HepG2 (cell line): ENCODE data around the gene CHCHD5. TPM values are rescaled to one million over a fixed set of nuclear protein-coding genes. Genes with fewer than 3 reads are reported as not detected.

Experiments
- ARNTL ChIP-seq: sonication (generic); formaldehyde crosslinking; IDR thresholded peaks from 2 replicates; pipeline ENCODE4 v1.4.0; 2020; ENCODE audit warnings: mild to moderate bottlenecking, missing genetic modification reagents
- BORCS8-MEF2B ChIP-seq: sonication (generic); formaldehyde crosslinking; IDR thresholded peaks from 2 replicates; pipeline ENCODE4 v1.8.0; 2022; ENCODE audit warnings: mild to moderate bottlenecking, missing genetic modification reagents
- DRAP1 ChIP-seq: IDR thresholded peaks from 2 replicates; pipeline ENCODE4 v1.6.1; 2016; ENCODE audit warnings: missing genetic modification reagents, missing compliant biosample characterization
- HNRNPL ChIP-seq: fragments of 200-400 bp; formaldehyde crosslinking; IDR thresholded peaks from 2 replicates; pipeline ENCODE4 v1.6.1; 2017; ENCODE audit warnings: mild to moderate bottlenecking, low read depth, low read length
- KAT7 ChIP-seq: IDR thresholded peaks from 2 replicates; pipeline ENCODE4 v1.6.1; 2018; ENCODE audit warnings: borderline replicate concordance, missing compliant biosample characterization
- MAFK ChIP-seq, 2 experiments: IDR thresholded peaks in 1 of 2; conservative IDR thresholded peaks in 1 of 2; 2 replicates each; pipeline ENCODE4 v1.6.1; 2011; ENCODE audit warnings: improper control_type of control experiment in 2 of 2, low read length in 2 of 2
- MEIS2 ChIP-seq: sonication (generic); formaldehyde crosslinking; IDR thresholded peaks from 2 replicates; pipeline ENCODE4 v1.9.0; 2021; ENCODE audit warnings: mild to moderate bottlenecking, missing genetic modification reagents
- MLLT10 ChIP-seq: sonication (generic); formaldehyde crosslinking; IDR thresholded peaks from 2 replicates; pipeline ENCODE4 v1.4.0; 2020; ENCODE audit warnings: missing genetic modification reagents
- RAD51 ChIP-seq: fragments of 450-650 bp; IDR thresholded peaks from 2 replicates; pipeline ENCODE4 v1.6.1; 2016; ENCODE audit warnings: borderline replicate concordance
- SNAPC5 ChIP-seq: sonication (generic); formaldehyde crosslinking; IDR thresholded peaks from 2 replicates; pipeline ENCODE4 v1.8.1; 2023; ENCODE audit warnings: mild to moderate bottlenecking, missing genetic modification reagents, borderline replicate concordance
- SOX13 ChIP-seq, 3 experiments: fragments of 450-650 bp in 1 of 3; sonication (generic) in 1 of 3; formaldehyde crosslinking in 1 of 3; IDR thresholded peaks in 2 of 3; conservative IDR thresholded peaks in 1 of 3; 2 replicates each; pipeline versions ENCODE4 v1.5.0 to v1.6.1; 2016 to 2020; ENCODE audit warnings: antibody characterized with exemption in 1 of 3, mild to moderate bottlenecking in 1 of 3, missing compliant biosample characterization in 1 of 3, missing genetic modification reagents in 1 of 3, moderate library complexity in 1 of 3
- STAT6 ChIP-seq: sonication (generic); formaldehyde crosslinking; IDR thresholded peaks from 2 replicates; pipeline ENCODE4 v1.4.0; 2020; ENCODE audit warnings: missing genetic modification reagents, mild to moderate bottlenecking, borderline replicate concordance
- ZBTB26 ChIP-seq: IDR thresholded peaks from 2 replicates; pipeline ENCODE4 v1.6.1; 2016; ENCODE audit warnings: missing compliant biosample characterization, missing genetic modification reagents, borderline replicate concordance
- ZBTB8A ChIP-seq: sonication (generic); formaldehyde crosslinking; IDR thresholded peaks from 2 replicates; pipeline ENCODE4 v1.4.0; 2020; ENCODE audit warnings: mild to moderate bottlenecking, low read depth, missing genetic modification reagents, borderline replicate concordance
- ZGPAT ChIP-seq: IDR thresholded peaks from 2 replicates; pipeline ENCODE4 v1.6.1; 2016; ENCODE audit warnings: mild to moderate bottlenecking
- ZNF18 ChIP-seq: sonication (generic); formaldehyde crosslinking; IDR thresholded peaks from 2 replicates; pipeline ENCODE4 v1.8.0; 2022; ENCODE audit warnings: mild to moderate bottlenecking, missing genetic modification reagents; ENCODE audit not compliant: insufficient replicate concordance
- ZNF263 ChIP-seq: sonication (generic); formaldehyde crosslinking; IDR thresholded peaks from 2 replicates; pipeline ENCODE4 v1.4.0; 2020; ENCODE audit warnings: missing genetic modification reagents
- ZNF335 ChIP-seq: sonication (generic); formaldehyde crosslinking; IDR thresholded peaks from 2 replicates; pipeline ENCODE4 v1.4.0; 2020; ENCODE audit warnings: missing genetic modification reagents
- ZNF546 ChIP-seq: sonication (generic); formaldehyde crosslinking; conservative IDR thresholded peaks from 2 replicates; pipeline ENCODE4 v1.8.1; 2023; ENCODE audit warnings: mild to moderate bottlenecking, missing genetic modification reagents
- ZNF619 ChIP-seq: sonication (generic); formaldehyde crosslinking; IDR thresholded peaks from 2 replicates; pipeline ENCODE4 v1.4.0; 2020; ENCODE audit warnings: mild to moderate bottlenecking, missing genetic modification reagents
- polyA plus RNA-seq, 8 experiments: library from polyadenylated mRNA; depleted of rRNA in 3 of 8; stranded (reverse) in 7 of 8; unstranded in 1 of 8; fragments of >200 nt; fragmentation: Illumina TruSeq in 4 of 8; extraction: Trizol in 4 of 8; gene quantifications; 2 replicates each; pipeline versions ENCODE4 v1.2.1 to v1.2.3, GENCODE V29; 2011 to 2016; ENCODE audit warnings: low read depth in 4 of 8, missing spikeins in 1 of 8, mixed read lengths in 1 of 8; ENCODE audit not compliant: insufficient read depth in 1 of 8
- total RNA-seq, 5 experiments: library from RNA; depleted of rRNA; stranded (reverse); fragments of >200 nt; fragmentation: Illumina TruSeq; extraction: Trizol; gene quantifications; 2 replicates each; pipeline ENCODE4 v1.2.3, GENCODE V29; 2016; ENCODE audit warnings: low read depth in 1 of 5

Gene CHCHD5
- total and polyA plus RNA-seq, 2 of the 13 experiments (the other 11 are each of a cell fraction or from before 2014, with no cell fraction given), result 19.0 to 23.9 TPM

- TF ChIP-seq ZNF619 (CRISPR knock-in tag), result 0 out of 2 replicates have a peak, but pooled peaks have one; percentile 15
- peak; percentile 16; the same call in 1 of the 2 replicates for TF ChIP-seq ZBTB8A (CRISPR knock-in tag)
- TF ChIP-seq ZNF546 (CRISPR knock-in tag), result peak; percentile 19; the same call in 1 of the 2 replicates
- TF ChIP-seq ZBTB26, result peak; percentile 39; the same call in 1 of the 2 replicates
- no peak for TF ChIP-seq MEIS2 (CRISPR knock-in tag)
- peak; percentile 88 for TF ChIP-seq ZNF18
- peak; percentile 87 for TF ChIP-seq HNRNPL
- 0 out of 2 replicates have a peak, but pooled peaks have one; percentile 32 for TF ChIP-seq ARNTL (CRISPR knock-in tag)
- no peak for TF ChIP-seq RAD51
- TF ChIP-seq ZNF263 (CRISPR knock-in tag), result no peak; the same call in none of the 2 replicates
- TF ChIP-seq ZGPAT (CRISPR knock-in tag), result peak; percentile 96
- TF ChIP-seq DRAP1 (CRISPR knock-in tag), result peak; percentile 87
- TF ChIP-seq STAT6, result peak; percentile 53; the same call in 1 of the 2 replicates
- peak; percentile 13; the same call in 1 of the 2 replicates for TF ChIP-seq SOX13 (IDR thresholded peaks at IDR 0.05)
- peak in 1 of 2 experiments; percentile 51; a peak in 3 of 4 replicates for TF ChIP-seq SOX13 (CRISPR knock-in tag; conservative IDR thresholded peaks at IDR 0.05 in 1 of 2, IDR thresholded peaks at IDR 0.05 in 1 of 2)
- peak; percentile 93 for TF ChIP-seq ZNF335 (CRISPR knock-in tag)
- TF ChIP-seq BORCS8-MEF2B (CRISPR knock-in tag), result peak; percentile 92
- TF ChIP-seq SNAPC5, result peak; percentile 86; the same call in 1 of the 2 replicates
- TF ChIP-seq MAFK (conservative IDR thresholded peaks at IDR 0.05 in 1 of 2, IDR thresholded peaks at IDR 0.05 in 1 of 2; ENCODE audit: low read length in 2 of 2), result 0 out of 4 replicates have a peak, but pooled peaks of 1 of the 2 experiments have one; percentile 11
- TF ChIP-seq KAT7 (CRISPR knock-in tag), result peak; percentile 82
- TF ChIP-seq MLLT10 (CRISPR knock-in tag), result no peak
These were observed at the start of gene CHCHD5 (continued) for GRCh38 chr2:112584134-112584890.
